Ureter (tissue), 1 donor: ENCODE results near the gene AMZ2. TPM values are rescaled to one million over a fixed set of nuclear protein-coding genes. Genes with fewer than 3 reads are reported as not detected.
"Not testable (repeated sequence)": the region's sequence is repeated elsewhere in the genome, so short reads cannot be mapped to it uniquely, and the experiment has no call there.

Source experiments
- DNase-seq: peaks from one replicate; pipeline ENCODE4 v3.0.0-alpha.2; 2020; ENCODE audit warnings: low spot score
- total RNA-seq: library from RNA; stranded (reverse); gene quantifications from one replicate; pipeline ENCODE4 v1.2.4, GENCODE V29; 2023
- donor health status: DM: yes; HTN: yes; CAD: no.

AMZ2 gene
- total RNA-seq, 1 donor from 2014 or later, result 83.2 TPM

GRCh38 chr17:68249354-68249765 is 1.5 kb downstream of the AMZ2 start:
- no peak for DNase-seq

DNA sequence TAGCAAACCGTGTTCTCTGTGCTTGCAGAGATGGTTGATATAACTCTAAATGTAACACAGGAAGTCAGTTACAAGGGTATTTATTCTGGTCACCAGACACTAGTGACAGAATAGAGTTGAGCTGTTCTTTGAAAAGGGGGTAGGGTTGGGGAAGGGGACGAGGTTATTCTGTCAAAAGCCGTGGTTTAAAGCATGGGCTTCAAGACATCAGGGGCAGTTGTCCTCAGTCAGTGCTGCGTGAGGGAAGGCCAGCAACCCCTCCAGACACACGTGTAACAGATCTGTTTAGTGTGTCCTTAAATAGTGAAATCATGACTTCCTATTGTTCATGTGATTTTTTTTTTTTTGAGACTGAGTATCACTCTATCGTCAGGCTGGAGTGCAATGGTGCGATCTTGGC is 5.6 kb downstream of the AMZ2 start:
- not testable (repeated sequence) for DNase-seq

GRCh38 chr17:68255151-68255550 is 7.3 kb downstream of the AMZ2 start:
- no peak for DNase-seq

DNA sequence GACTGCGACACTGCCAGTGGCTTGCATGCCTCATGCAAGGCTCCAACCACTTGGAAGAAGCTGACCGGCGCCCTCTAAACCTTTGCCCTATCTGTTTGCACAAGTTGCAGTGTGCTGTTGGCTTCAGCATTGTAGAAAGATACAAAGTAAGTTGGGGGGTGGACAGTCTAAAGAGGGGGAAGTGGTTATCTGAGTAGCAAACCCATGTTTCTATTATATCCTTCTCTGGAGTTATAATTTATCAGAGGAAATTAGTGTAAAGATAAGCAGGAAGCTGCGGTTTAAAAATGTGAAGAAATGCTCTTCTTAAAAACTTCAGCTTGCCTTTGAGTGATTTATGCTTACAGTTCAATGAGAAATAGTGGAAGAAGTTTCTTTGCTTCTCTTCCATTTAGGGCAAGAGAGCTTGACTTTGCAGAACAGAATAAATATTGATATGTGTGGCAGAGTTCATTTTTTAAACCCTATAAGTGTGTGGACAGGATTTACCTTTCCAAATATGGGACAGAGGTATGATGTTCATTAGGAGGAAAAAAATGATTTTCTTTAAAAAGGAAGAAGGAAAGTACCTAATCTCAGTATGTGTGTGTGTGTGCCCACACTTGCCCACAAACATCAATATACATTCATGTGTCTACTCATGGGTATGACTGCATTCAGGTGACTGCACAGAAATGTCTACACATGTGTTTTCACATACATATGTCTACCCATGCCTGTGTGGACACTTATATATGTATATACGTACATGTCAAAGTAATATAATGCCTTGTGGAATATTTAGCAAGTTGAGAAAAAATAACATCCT is 8.1 kb downstream of the AMZ2 start:
- no peak for DNase-seq

- not testable (repeated sequence) for DNase-seq
Observed at GRCh38 chr17:68256701-68257100, 8.9 kb downstream of the AMZ2 start.

- no peak for DNase-seq
Observed at GRCh38 chr17:68257934-68258333, 10.1 kb downstream of the AMZ2 start.

- DNase-seq, result peak; percentile 61
Observed at GRCh38 chr17:68258890-68259647, 11.2 kb downstream of the AMZ2 start.

DNA sequence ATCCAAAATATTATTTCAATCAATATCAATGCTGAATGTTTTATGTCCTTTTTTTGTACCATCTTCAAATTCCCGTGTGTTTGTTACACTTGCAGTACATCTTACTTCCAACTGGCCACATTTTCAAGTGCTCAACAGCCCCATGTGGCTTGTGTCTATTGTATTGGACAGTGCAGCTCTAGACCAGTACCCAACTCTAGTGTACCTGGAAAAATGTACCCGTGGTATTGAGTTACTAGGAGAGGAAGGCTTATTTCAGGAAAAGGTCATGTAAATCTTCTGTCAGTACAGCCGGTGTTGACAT is 11.8 kb downstream of the AMZ2 start:
- DNase-seq, result not testable (repeated sequence)

GRCh38 chr17:68260051-68260762 is 12.4 kb downstream of the AMZ2 start:
- DNase-seq, result no peak

GRCh38 chr17:68262467-68262866 is 14.6 kb downstream of the AMZ2 start:
- not testable (repeated sequence) for DNase-seq

GRCh38 chr17:68263101-68263681 is 15.3 kb downstream of the AMZ2 start:
- not testable (repeated sequence) for DNase-seq

DNA sequence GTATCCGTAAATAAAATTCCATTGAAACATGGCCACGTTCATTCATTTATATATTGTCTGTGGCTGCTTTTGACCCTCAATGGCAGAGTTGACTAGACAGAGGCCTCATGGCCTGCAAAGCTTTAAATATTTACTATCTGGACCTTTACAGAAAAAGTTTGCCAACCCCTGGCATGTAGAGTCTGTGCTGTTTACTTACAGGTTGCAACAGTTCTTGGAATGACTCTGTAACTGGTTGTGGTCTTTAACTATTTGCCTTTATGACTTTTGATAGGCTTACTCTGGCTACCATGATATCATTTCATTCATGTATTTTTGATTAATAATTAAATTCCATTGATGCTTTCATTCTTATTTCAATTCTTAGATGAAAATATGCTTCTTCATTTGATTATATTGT is 18.0 kb downstream of the AMZ2 start:
- DNase-seq, result not testable (repeated sequence)

DNA sequence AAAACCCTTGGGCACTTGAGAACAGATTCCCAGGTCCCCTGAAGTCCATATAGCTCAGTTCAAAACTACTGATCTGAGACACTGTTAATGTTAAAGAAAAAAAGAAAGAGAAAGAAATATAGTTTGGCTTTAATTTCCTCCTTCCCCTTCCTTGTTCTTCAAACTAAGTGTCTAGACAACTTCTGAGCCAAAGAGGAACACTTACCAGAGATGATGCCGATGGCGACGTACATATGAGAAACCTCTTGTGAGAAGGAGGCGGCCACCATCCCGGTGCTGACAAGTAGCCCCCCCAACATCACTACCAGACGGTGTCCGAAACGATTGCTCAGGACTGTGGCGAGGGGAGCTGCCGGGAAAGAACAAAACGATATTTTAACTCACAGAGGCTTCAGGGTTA is 25.9 kb downstream of the AMZ2 start:
- no peak for DNase-seq

- DNase-seq, result not testable (repeated sequence)
Observed at GRCh38 chr17:68276339-68276738, 28.5 kb downstream of the AMZ2 start.

- no peak for DNase-seq
Observed at GRCh38 chr17:68277807-68278206, 30.0 kb downstream of the AMZ2 start.

- not testable (repeated sequence) for DNase-seq
Observed at GRCh38 chr17:68281965-68282364, 34.1 kb downstream of the AMZ2 start.

DNA sequence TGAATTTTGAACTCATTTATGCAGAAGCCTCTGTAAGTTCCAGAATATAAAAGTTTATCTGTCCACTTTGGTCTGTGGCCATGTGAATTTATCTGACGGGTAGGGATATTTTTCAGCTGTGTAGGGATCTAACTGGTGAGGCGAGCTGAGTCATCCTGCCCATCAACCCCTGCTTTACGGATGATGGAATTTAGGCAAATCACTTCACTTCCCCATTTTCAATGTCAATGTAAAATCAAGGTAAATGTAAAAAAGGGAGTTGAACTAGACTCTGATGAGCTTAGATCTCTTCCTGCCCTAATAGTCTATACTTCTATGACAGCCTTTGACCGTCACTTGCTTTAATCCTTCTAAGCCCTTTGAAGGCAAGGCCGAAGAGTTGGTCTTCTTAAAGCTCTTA is 40.5 kb downstream of the AMZ2 start:
- DNase-seq, result no peak

GRCh38 chr17:68288804-68289203 is 41.0 kb downstream of the AMZ2 start:
- DNase-seq, result no peak

- DNase-seq, result no peak
Observed at GRCh38 chr17:68289473-68289872, 41.6 kb downstream of the AMZ2 start.

- no peak for DNase-seq
Observed at GRCh38 chr17:68289936-68290267, 42.1 kb downstream of the AMZ2 start.

GRCh38 chr17:68290268-68290954 is 42.6 kb downstream of the AMZ2 start:
- peak; percentile 56 for DNase-seq
